Measurements from ENCODE around the gene SLC32A1. TPM values are rescaled to one million over a fixed set of nuclear protein-coding genes. Genes with fewer than 3 reads are reported as not detected.

Gene SLC32A1
- total and polyA plus RNA-seq, 2 donors from 2014 or later = not detected

DNA sequence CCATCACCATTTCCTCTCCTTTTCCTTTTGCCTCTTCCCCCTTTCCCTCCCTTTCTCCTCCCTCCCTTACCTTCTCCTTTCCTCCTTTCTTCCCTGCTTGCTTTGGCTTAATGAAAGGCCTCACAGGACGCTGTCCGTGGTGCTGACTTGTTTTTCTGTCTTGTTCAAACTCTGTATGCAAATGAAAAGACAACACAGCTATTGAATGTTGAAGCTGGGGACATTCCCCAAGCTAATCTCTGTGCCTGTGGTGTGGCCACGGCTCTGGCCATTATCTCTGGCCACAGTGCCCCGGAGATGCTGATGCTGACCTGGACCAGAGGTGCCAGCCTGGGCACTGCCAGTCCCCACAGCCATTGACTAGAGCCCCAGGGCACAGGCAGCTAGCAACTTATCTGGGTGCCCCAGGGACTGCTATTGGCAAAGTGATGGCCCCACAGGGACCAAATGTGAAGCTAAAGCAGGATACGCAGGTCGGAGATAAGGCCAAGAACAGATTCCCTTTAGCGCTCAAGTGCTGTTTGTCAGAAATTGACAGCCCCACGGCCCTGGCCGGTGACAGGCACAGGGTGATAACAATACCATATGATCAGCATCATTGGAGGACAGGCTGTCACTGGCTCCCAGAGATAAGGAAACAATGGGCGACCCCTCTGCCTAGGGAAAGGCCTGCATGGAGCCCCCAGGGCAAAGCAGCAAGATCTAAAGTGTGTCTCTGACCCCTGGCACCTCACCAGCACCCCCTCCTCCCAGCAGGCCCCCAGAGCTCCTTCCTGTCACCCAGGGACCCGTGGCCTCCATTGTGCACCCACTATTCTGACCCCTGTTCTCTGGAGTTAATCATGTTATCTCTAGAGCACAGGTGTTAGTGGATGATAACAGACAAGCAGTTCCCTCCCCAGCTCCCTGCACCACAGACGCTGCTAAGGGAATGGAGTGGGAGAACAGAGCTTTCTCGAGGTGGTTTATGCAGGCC, 31.6 kb upstream of the SLC32A1 start:
- FAIRE-seq = no peak
- TF ChIP-seq, protein P1, sequence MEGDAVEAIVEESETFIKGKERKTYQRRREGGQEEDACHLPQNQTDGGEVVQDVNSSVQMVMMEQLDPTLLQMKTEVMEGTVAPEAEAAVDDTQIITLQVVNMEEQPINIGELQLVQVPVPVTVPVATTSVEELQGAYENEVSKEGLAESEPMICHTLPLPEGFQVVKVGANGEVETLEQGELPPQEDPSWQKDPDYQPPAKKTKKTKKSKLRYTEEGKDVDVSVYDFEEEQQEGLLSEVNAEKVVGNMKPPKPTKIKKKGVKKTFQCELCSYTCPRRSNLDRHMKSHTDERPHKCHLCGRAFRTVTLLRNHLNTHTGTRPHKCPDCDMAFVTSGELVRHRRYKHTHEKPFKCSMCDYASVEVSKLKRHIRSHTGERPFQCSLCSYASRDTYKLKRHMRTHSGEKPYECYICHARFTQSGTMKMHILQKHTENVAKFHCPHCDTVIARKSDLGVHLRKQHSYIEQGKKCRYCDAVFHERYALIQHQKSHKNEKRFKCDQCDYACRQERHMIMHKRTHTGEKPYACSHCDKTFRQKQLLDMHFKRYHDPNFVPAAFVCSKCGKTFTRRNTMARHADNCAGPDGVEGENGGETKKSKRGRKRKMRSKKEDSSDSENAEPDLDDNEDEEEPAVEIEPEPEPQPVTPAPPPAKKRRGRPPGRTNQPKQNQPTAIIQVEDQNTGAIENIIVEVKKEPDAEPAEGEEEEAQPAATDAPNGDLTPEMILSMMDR (IDR thresholded peaks at IDR 0.05; ENCODE audit: borderline replicate concordance, extremely low read depth, insufficient read depth) = no peak
- Histone ChIP-seq H3K27me3 (ENCODE audit: control insufficient read depth, insufficient read depth, low read length) (no peaks in the 10 kb centered on the region), H3K4me3 (ENCODE audit: low read length in 3 of 3) (no peak overlapping the region), H3K9me3 (ENCODE audit: control insufficient read depth in 2 of 3, insufficient read depth in 1 of 3, low read length in 3 of 3) (no peaks in the 10 kb centered on the region), H3K4me1 (ENCODE audit: control insufficient read depth in 2 of 3, insufficient read depth in 2 of 3, low read depth in 1 of 3, low read length in 3 of 3) (no peaks in the 10 kb centered on the region), H3K9ac (ENCODE audit: low read length in 3 of 3) (no peak overlapping the region), H3K36me3 (ENCODE audit: control insufficient read depth in 2 of 3, insufficient read depth in 3 of 3, low read length in 3 of 3) (no peaks in the 10 kb centered on the region), H3K27ac (ENCODE audit: low read depth in 2 of 2, low read length in 2 of 2) (no peak overlapping the region)
- peak; percentile 66 to 94 (median 88) for DNase-seq
- intact Hi-C loops (cut with DNase I) = no loop called here

DNA sequence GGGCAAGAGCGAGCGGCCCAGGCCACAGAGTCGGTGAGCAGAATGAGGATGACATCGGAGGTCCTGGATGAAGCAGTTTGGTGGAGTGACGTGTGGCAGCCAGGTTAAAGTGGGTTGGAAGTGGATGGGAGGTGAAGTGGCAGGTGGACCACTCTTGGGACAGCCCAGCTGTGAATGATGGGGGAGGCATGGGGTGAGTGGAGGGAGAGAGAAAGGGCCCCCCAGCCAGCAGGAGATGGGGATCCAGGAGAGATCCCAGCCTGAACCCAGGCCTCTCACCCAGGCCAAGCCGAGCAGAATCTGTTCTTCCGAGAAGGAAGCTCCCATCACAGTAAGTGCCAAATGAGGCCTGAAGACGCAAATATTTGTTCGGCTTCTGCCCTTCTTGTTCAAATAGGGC, 27.0 kb upstream of the SLC32A1 start:
- Histone ChIP-seq H3K36me3 (ENCODE audit: control insufficient read depth in 2 of 3, insufficient read depth in 3 of 3, low read length in 3 of 3) (no peaks in the 10 kb centered on the region), H3K9me3 (ENCODE audit: control insufficient read depth in 2 of 3, insufficient read depth in 1 of 3, low read length in 3 of 3) (no peaks in the 10 kb centered on the region), H3K27ac (ENCODE audit: low read depth in 2 of 2, low read length in 2 of 2) (no peak overlapping the region), H3K4me3 (ENCODE audit: low read length in 3 of 3) (no peak overlapping the region), H3K9ac (ENCODE audit: low read length in 3 of 3) (no peak overlapping the region), H3K27me3 (ENCODE audit: control insufficient read depth, insufficient read depth, low read length) (no peaks in the 10 kb centered on the region), H3K4me1 (ENCODE audit: control insufficient read depth in 2 of 3, insufficient read depth in 2 of 3, low read depth in 1 of 3, low read length in 3 of 3) (no peaks in the 10 kb centered on the region)
- DNase-seq (no peak), FAIRE-seq (no peak)
- TF ChIP-seq, protein P1 (IDR thresholded peaks at IDR 0.05; ENCODE audit: borderline replicate concordance, extremely low read depth, insufficient read depth) = no peak
- intact Hi-C loops (cut with DNase I) = no loop called here

DNA sequence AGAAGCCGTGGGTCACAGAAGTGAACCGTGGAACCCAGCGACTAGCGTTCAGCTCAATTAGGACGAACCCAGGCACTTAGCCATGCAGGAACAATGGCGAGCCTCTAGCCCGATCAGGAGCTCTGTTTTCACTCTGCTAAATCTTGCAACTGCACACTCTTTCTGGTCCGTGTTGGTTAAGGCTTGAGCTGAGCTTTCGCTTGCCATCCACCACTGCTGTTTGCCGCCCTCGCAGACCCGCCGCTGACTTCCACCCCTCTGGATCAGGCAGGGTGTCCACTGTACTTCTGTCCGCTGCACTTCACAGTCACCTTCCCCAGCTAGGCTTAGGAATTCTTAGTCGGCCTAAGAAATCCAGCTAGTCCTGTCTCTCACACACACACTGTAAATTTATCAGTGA, 25.7 kb upstream of the SLC32A1 start:
- Histone ChIP-seq H3K36me3 (ENCODE audit: control insufficient read depth in 2 of 3, insufficient read depth in 3 of 3, low read length in 3 of 3) (no peaks in the 10 kb centered on the region), H3K4me3 (ENCODE audit: low read length in 3 of 3) (no peak overlapping the region), H3K4me1 (ENCODE audit: control insufficient read depth in 2 of 3, insufficient read depth in 2 of 3, low read depth in 1 of 3, low read length in 3 of 3) (no peaks in the 10 kb centered on the region), H3K9me3 (ENCODE audit: control insufficient read depth in 2 of 3, insufficient read depth in 1 of 3, low read length in 3 of 3) (no peaks in the 10 kb centered on the region), H3K9ac (ENCODE audit: low read length in 3 of 3) (no peak overlapping the region), H3K27ac (ENCODE audit: low read depth in 2 of 2, low read length in 2 of 2) (no peak overlapping the region), H3K27me3 (ENCODE audit: control insufficient read depth, insufficient read depth, low read length) (no peaks in the 10 kb centered on the region)
- TF ChIP-seq, protein P1 (IDR thresholded peaks at IDR 0.05; ENCODE audit: borderline replicate concordance, extremely low read depth, insufficient read depth) = no peak
- no peak for FAIRE-seq
- no peak for DNase-seq
- intact Hi-C loops (cut with DNase I) = no loop called here
